Stimulated activated naive B cell treated with anti-CD40 and anti-IgM and Interleukin-4, amounts not matched to agents 10 μg/mL and 1 μg/mL and 100 μg/mL, for 72 hours (primary cell): ENCODE data around the gene FAM13A.

ENCODE experiments used
- ATAC-seq, 2 donors: fragments of 150-1000 bp; cut with Tn5 transposase; replicated peaks; 2 replicates each; pipeline ENCODE4 v1.10.0; 2021; ENCODE audit warnings: moderate library complexity in 1 of 2
- DNase-seq: peaks from one replicate; pipeline ENCODE4 v3.0.0; 2021
- H3K27ac Mint-ChIP-seq: one replicate; pipeline ENCODE4 v1.8.0; 2022; ENCODE audit warnings: mild to moderate bottlenecking, mixed read lengths
- H3K27me3 Mint-ChIP-seq, 2 donors: one replicate each; pipeline ENCODE4 v1.8.0; 2022; ENCODE audit warnings: mixed read lengths in 2 of 2
- H3K36me3 Mint-ChIP-seq, 2 donors: one replicate each; pipeline ENCODE4 v1.8.0; 2022; ENCODE audit warnings: mixed read lengths in 2 of 2, mild to moderate bottlenecking in 1 of 2
- H3K4me1 Mint-ChIP-seq, 2 donors: one replicate each; pipeline ENCODE4 v1.8.0; 2022; ENCODE audit warnings: mixed read lengths in 2 of 2, mild to moderate bottlenecking in 1 of 2
- H3K4me3 Mint-ChIP-seq, 2 donors: one replicate each; pipeline ENCODE4 v1.8.0; 2022; ENCODE audit warnings: mild to moderate bottlenecking in 2 of 2, mixed read lengths in 2 of 2, moderate library complexity in 1 of 2
- H3K9me3 Mint-ChIP-seq, 2 donors: one replicate each; pipeline ENCODE4 v1.8.0; 2022; ENCODE audit warnings: mixed read lengths in 2 of 2, mild to moderate bottlenecking in 1 of 2

The FAM13A gene

DNA sequence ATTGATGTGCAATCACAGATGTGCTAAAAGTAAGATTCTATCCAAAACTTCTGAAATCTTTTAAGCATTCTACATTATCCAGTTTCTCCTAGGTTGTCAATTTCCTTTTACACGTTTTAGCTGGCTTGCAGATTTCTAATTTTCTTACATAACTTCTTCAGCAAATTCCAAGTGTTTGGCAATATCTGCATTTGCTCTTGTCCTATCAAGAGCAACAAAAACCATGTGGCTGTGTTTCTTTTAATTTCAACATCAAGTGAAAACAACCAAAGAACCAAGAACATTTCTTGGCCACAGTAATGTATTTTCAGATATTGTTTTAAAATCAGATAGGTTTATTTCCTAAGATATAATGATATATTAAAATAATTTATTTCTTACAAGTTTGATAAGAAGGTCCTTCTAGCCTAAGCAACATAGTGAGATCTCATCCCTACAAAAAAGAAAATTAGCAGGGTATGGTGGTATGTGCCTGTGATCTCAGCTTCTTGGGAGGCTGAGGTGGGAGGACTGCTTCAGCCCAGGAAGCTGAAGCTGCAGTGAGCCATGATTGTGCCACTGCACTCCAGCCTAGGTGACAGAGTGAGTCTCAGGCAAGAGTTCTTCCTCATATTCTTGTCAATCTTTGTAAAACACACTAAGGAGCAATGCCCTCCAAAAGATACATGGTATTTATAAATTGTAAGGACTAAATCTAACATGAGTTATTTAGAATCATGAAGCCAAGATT lies 228.0 kb downstream of the FAM13A start:
- Mint-ChIP-seq H3K9me3 (no peaks in the 10 kb centered on the region), H3K4me1 (no peaks in the 10 kb centered on the region), H3K27ac (no peak overlapping the region), H3K27me3 (no peaks in the 10 kb centered on the region), H3K36me3 (no peaks in the 10 kb centered on the region), H3K4me3 (no peak overlapping the region)
- DNase-seq (no peak), ATAC-seq (no peak)

DNA sequence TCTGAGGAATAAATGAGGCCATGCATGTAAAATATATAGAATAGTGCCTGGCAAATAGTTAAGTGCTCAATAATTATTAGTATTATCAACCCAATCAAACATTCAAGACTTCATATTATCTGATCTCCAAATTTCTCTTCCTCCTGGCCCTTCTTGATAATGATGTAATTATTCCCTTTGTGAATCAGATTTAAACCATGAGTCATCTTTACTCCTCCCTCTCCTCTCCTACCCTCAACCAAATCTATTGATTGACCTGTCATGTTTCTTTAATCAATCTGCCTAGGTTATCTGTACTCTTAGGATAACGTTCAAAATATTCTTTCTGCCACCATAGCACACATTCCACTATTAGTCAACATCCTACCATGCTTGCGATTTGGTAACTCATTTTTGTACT lies 229.5 kb downstream of the FAM13A start:
- peaks cover 5 to 9% of the 10 kb centered on the region in 2 donors for H3K4me1 Mint-ChIP-seq
- H3K4me3 Mint-ChIP-seq = no peak overlapping the region
- H3K27me3 Mint-ChIP-seq = no peaks in the 10 kb centered on the region
- no peak overlapping the region for H3K27ac Mint-ChIP-seq
- H3K36me3 Mint-ChIP-seq = no peaks in the 10 kb centered on the region
- ATAC-seq = no peak
- DNase-seq = no peak
- H3K9me3 Mint-ChIP-seq = no peaks in the 10 kb centered on the region

DNA sequence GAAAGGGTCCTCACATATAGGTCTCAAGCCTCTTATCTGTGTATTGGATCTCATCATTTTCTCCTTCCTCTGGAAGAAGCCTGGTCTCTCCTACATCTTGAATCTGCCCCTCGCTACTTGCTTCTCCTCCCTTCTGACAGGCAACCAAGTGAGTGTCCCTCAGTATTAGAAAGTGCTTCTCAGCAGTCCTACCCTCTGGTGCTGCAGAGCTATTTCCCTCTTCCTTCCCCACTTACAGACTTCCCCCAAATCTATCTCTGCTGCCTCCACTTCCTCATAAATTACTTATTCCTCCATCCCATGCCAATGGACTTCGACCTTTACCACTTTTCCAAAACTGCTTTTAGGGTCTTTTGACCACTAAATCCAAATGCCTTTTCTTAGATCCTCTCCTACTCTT lies 230.2 kb downstream of the FAM13A start:
- Mint-ChIP-seq H3K27me3 (no peaks in the 10 kb centered on the region), H3K4me3 (no peak overlapping the region), H3K27ac (no peak overlapping the region), H3K36me3 (no peaks in the 10 kb centered on the region), H3K9me3 (no peaks in the 10 kb centered on the region), H3K4me1 (peaks cover 5 to 9% of the 10 kb centered on the region in 2 donors)
- no peak for DNase-seq
- no peak for ATAC-seq

DNA sequence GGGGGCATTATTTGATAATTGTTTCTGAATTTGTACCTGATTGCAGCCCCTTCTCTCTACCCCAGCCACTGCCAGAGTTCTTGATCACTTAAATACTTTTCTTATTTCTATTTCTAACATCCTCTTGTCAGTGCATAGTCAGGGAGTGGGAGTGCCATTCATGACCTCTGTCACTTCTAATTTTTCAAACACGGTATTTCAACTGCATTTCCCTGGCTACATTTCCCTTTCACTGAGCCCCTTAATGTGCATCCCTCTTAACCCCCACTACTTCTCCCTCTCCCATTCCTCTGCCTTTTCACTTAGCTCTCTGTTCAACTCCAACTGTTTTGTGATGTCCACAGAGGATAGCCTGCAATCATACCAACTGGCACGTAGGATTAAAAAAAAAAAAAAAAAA lies 231.1 kb downstream of the FAM13A start:
- H3K27me3 Mint-ChIP-seq = no peaks in the 10 kb centered on the region
- DNase-seq (no peak), ATAC-seq (no peak)
- H3K36me3 Mint-ChIP-seq = no peaks in the 10 kb centered on the region
- peaks cover 5 to 9% of the 10 kb centered on the region in 2 donors for H3K4me1 Mint-ChIP-seq
- H3K27ac Mint-ChIP-seq = no peak overlapping the region
- H3K9me3 Mint-ChIP-seq = no peaks in the 10 kb centered on the region
- H3K4me3 Mint-ChIP-seq = no peak overlapping the region

DNA sequence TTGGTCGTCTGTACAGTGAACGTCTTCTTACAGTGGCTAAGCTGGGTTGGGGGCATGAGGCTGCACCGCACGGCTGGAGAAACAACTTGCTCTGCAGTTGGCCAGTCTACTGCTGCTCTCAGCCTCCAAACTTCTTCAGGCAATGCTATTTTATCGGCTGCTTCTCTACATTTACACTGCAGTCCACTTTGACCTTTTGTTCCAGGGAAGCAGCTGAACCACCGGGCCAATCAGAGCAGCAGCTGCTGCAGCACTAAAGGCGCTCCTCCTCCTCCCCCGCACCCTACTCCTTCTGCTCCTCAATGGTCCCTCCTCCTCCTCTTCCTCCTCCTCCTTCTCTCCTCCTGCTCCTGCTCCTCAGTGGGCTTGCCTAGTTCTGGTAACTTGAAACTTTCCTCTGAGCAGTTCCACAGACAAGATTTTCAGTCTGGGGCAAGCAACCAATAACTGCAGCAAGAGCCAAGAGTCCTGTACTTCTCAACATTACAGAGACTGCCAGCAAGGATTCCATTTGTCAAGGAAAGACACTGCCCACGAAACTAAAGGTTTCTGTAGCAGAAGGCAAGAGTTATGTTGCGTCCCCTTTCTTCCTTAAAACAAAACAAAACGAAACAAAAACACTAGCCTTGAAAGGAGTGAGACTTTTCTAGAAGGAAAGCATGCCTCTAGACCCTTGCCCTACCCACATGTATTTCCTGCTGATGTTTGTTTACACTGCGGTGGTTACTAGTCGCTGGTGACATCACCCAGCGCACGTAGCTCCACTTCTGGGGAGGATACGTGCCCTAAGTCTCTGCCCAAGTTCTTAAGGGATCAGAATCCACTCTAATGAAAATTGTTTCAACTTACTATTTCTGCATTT lies 233.7 kb downstream of the FAM13A start:
- ATAC-seq (peak; percentile 88 to 94), DNase-seq (peak; percentile 22)
- peaks cover 5 to 9% of the 10 kb centered on the region in 2 donors for H3K4me1 Mint-ChIP-seq
- H3K36me3 Mint-ChIP-seq = no peaks in the 10 kb centered on the region
- no peaks in the 10 kb centered on the region for H3K27me3 Mint-ChIP-seq
- H3K27ac Mint-ChIP-seq = peak overlapping the region; percentile 89
- no peaks in the 10 kb centered on the region for H3K9me3 Mint-ChIP-seq
- H3K4me3 Mint-ChIP-seq = peak overlapping the region; percentile 84 to 91

DNA sequence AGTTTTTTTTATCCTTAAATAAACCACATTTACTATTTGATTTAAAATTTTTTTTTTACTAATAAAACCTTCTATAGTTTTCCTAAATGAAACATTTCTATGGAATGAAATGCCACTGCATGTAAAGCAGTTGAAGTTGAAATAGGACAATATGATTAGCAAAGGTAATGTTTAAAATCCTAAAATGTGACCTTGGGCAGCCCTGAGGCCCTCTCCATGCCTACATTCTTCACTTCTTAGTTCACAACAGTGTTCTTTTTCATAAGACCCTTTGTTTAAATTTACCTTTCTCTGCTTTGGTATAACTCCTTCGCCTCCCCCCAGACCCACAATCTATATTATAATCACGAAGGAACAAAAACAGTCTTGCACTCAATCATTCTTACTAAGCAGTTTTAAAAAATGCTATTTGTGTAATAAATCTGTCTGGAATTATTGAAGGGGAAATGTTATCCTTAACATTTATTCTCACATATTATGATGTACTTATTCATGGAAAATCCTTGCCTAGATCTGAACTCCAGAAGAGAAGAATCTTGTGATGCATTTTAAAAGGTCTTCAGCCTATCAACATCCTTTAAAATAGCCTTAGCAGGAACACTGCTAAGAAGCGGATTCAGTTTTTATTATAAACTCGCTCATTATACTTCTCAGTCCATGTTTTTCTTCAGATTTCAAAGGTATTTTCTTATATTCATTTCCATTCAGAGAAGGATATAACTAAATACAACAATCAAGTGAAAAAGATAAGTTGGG lies 234.8 kb downstream of the FAM13A start:
- no peak overlapping the region for H3K27ac Mint-ChIP-seq
- no peaks in the 10 kb centered on the region for H3K27me3 Mint-ChIP-seq
- ATAC-seq = no peak
- no peak overlapping the region for H3K4me3 Mint-ChIP-seq
- no peak for DNase-seq
- H3K4me1 Mint-ChIP-seq = peaks cover 5 to 9% of the 10 kb centered on the region in 2 donors
- H3K9me3 Mint-ChIP-seq = no peaks in the 10 kb centered on the region
- H3K36me3 Mint-ChIP-seq = no peaks in the 10 kb centered on the region

DNA sequence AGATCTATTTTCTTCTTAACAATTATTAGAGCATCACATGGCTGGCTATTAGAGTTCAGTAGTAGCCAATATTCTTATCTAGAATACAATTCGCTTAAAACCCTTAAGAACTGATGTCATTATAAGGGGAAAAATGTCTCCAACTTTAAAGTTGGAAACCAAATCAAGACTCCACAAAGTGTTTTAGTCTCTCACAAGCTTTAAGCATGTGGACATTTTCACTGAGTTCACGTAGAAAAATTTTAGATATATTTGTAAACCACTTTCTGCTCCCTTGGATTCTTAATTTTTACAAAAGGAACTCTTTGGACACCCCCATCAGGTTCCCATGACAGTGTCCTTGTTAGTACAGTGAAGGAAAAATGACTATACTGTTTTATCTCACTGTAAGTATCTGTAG lies 235.5 kb downstream of the FAM13A start:
- Mint-ChIP-seq H3K27me3 (no peaks in the 10 kb centered on the region), H3K4me1 (peaks cover 5 to 9% of the 10 kb centered on the region in 2 donors), H3K36me3 (no peaks in the 10 kb centered on the region), H3K27ac (no peak overlapping the region), H3K9me3 (no peaks in the 10 kb centered on the region), H3K4me3 (no peak overlapping the region)
- DNase-seq (no peak), ATAC-seq (no peak)

DNA sequence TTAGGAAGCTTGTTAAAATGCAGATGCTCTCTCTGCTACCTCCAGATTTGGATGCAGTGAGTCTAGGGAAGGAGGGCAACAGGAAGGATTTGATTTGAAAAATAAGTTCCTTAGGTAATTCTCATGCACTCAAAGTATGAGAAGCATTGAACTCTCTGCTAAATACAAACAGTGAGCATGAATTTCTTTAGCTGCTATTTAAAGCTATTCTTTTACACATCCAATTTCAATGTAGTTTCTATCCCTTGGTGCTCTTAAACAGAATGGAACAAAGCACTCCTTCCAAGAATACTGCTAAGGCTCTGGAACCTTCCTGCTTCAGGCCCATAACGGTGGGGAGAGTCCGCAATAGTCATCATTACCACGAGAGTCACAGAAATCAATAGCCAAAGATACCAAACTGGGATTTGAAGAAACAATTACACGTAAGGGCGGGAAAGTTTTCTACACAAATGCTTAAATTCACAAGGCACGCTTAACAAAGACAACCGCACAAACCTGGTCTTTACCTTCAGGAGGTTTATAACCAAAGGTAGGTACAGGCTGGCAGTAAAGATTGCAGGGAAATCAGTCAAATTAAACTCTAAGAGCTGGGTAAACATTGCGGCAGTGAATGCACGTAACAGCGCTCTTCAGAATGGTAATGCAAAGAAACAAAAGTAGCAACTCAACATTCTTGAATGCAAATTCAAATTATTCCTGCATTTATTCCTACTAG lies 236.1 kb downstream of the FAM13A start:
- no peak for DNase-seq
- Mint-ChIP-seq H3K27me3 (no peaks in the 10 kb centered on the region), H3K4me3 (no peak overlapping the region), H3K9me3 (no peaks in the 10 kb centered on the region), H3K36me3 (no peaks in the 10 kb centered on the region), H3K27ac (no peak overlapping the region), H3K4me1 (peaks cover 5 to 9% of the 10 kb centered on the region in 2 donors)
- no peak for ATAC-seq

DNA sequence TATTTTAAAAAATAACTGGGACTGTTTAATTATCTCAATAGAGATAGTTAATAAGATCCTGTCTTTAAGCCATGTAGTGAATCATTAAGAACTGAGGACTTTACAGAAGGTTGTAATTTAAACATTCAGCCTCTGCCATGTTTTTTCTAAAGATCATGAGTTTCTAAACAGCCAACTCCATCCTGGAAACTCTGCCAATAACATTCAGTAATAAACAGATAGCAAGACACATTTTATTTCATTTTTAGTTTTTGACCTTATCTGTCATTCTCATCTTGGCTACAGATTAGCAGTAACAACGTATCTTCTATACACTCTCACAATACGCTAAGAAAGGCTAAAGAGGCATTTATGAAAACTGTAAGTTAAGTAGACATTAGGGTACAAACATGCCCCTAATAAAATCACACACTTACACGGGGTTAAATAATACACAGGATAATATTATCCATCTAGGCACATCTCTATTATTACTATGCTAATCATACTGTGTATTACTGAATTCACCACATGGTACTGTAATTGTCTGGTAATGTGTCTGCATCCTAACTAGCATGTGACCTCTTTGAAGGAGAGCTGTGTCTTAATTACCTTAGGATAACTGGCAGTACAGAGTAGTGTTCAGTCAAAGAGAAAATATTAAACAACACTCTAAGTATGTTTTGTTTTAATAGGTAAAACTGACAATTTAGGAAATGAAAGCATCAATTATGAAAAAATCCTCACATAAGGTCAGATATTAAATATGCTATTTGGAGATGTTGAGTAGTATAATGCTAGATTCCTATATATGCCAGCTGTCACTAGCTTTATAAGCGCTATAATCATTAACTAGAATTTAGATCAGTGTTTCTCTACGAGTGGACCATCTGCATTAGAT lies 236.9 kb downstream of the FAM13A start:
- DNase-seq = no peak

DNA sequence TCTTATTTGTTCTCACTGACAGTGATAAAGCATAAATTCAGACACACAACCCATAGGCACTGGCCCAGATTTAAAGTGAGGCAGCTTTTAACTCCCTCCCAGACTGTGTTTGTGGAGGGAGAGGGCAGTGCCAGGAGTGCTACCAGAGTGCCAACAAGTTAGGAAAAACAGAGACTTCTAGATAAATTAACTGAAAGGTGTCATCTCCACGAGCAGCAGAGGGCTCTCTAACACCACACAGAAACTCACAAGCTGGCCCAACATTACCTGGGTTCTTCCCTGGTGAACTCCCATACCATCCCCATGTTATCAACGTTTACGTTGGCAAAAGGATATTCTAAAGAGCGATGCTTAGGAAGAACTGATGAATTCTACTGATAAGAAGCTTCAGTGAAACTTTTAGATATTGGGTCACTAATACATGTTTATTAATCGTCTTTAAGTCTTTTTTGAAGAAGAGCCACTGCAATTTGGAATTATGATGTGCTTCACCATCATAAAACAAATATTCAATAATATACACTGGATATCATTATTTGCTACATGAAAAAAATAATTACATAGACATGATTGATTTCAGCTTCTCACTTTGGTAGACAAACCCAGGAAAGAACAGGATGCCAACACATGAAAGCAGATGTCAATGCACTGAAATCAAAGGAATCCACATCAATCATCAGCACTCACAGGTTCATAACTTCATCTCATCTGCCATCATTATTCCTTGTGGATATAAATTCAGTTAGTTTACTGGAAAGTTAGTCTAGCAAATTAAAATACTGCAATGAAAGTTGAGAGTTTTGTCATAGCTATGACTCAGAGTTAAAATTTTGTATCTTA lies 238.1 kb downstream of the FAM13A start:
- no peaks in the 10 kb centered on the region for H3K9me3 Mint-ChIP-seq
- DNase-seq (peak; percentile 12), ATAC-seq (peak; percentile 38 to 41)
- no peak overlapping the region for H3K27ac Mint-ChIP-seq
- H3K4me1 Mint-ChIP-seq = peaks cover 5 to 9% of the 10 kb centered on the region in 2 donors
- no peak overlapping the region for H3K4me3 Mint-ChIP-seq
- H3K27me3 Mint-ChIP-seq = peaks cover 0 to 4% of the 10 kb centered on the region in 2 donors
- H3K36me3 Mint-ChIP-seq = no peaks in the 10 kb centered on the region

More for the DNA sequence above, 236.9 kb downstream of the FAM13A start:
- H3K27ac Mint-ChIP-seq = no peak overlapping the region
- no peaks in the 10 kb centered on the region for H3K36me3 Mint-ChIP-seq
- ATAC-seq = no peak
- H3K27me3 Mint-ChIP-seq = no peaks in the 10 kb centered on the region
- H3K4me1 Mint-ChIP-seq = peaks cover 5 to 9% of the 10 kb centered on the region in 2 donors
- no peaks in the 10 kb centered on the region for H3K9me3 Mint-ChIP-seq
- no peak overlapping the region for H3K4me3 Mint-ChIP-seq

DNA sequence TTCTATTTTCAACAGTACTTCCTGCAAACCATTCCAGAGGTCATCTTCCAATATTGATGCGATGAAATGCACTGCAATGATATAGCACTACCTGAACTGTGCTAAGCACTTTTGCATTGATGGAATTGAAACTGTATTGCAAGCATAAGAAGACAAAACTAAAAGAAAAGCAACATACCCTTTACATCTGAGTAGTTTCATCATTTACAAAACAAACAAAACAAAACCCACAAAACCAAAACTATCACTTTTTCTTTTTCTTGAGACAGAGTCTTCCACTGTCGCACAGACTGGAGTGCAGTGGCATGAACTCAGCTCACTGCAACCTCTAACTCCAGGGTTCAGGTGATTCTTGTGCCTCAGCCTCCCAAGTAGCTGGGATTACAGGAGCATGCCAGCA lies 239.2 kb downstream of the FAM13A start:
- Mint-ChIP-seq H3K9me3 (no peaks in the 10 kb centered on the region), H3K27ac (no peak overlapping the region), H3K4me1 (no peaks in the 10 kb centered on the region), H3K27me3 (peaks cover 0 to 4% of the 10 kb centered on the region in 2 donors), H3K4me3 (no peak overlapping the region), H3K36me3 (no peaks in the 10 kb centered on the region)
- ATAC-seq (no peak), DNase-seq (no peak)

DNA sequence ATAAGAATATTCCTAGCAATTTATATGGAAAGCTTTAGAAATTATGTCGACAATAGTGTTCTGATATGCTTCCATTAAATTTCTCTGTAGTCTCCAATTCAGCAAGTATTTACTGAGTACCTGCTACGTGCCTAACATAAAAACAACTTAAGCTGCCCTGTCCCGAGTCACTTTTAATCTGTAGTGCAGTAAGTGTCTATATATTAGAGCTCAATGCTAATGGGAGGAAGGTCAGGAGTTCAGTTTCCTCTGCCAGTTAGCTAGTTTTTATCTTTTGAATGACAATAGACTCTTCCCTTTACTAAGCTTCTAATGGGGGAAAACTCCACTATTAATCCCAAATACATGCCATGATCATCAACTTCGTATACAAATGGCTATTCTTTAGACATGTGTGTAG lies 240.6 kb downstream of the FAM13A start:
- no peak for ATAC-seq
- Mint-ChIP-seq H3K27ac (no peak overlapping the region), H3K36me3 (no peaks in the 10 kb centered on the region), H3K27me3 (peaks cover 0 to 4% of the 10 kb centered on the region in 2 donors), H3K4me3 (no peak overlapping the region), H3K4me1 (no peaks in the 10 kb centered on the region), H3K9me3 (no peaks in the 10 kb centered on the region)
- no peak for DNase-seq
